Measurements from ENCODE around the gene XK.

Gene XK

DNA sequence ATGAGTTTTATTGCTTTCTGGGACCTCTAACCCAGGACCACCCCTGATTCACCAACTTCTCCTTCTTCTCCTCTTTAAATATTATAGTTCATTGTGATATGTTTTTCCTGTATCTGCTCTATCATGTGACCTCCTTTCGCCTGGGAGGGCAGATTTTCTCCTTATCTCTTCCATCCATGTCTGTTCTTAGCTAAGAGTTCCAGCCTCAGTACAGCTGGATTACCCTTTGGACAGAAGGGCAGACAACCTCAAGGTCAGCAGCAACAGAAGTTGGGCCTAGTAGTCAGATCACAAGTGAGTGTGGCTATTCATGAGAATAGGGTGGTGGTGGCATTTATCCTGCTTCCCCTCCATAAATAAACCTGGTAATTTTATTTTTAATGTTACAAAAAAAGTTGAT, 5.7 kb upstream of the XK start:
- no peak for DNase-seq

DNA sequence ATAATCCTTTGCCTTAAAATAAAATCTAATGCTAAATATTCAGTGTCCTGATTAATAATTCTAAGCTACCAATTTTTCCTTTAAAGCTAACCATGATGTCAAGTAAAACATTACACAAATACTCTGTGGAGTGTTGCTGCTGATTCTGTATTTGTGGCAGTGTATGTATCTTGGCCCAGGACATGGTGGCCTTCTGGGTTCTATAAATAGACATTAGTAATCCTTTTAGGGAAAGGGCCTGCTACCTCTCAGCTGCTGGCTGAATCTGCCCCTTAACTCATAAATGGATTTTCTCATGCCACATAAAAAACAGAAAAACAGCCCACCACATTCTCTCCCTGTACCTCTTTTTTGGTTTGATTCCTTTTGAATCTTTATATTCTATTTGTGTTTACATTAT, 1.2 kb upstream of the XK start:
- no peak for DNase-seq

DNA sequence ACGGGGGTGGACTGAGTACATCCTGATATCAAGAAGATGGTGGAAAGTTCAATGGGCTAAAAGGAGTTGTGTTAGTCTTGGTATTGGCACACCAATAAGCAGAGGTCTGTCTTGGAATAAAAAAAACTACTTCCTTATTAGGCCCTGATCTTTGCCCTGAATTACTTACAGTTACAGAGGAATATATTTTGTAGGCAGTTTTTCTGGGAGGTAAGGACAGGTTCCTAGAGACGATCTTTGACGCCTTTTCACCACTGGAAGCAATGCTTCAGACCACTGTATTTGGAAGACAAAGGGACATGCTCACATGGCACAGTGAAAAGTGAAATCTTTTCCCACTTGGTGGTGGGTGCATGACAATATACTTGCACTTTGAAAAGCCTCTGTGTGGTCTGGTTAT, 618 bp upstream of the XK start:
- no peak for DNase-seq

DNA sequence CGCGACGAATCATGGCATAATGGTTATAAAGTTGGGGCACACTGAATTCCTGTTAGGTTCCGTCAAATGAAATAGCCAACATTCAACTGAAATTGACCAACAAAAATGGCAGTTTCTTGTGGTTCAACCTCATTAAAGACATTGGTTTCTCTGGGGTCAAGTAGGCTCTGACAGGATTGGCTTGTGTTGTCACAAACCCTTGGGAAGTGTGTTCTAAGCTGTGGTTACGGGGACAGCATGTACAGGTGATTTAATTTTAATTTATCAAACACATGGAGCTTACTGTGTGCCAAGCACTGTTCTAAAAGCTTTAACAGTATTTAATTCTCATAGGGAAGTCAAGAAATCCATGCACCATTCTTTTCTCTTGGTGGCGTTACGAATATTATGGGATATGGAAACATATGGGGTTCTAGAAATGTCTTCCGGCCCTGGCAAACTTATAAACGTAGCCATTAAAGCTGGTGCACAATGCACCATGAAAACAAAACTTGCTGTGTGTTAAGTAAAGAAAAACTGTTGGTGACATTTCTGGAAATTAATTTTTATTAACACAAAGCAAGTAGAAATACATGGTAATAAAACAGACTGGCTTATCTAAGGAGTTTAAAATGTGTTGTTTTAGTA, 891 bp downstream of the XK start:
- DNase-seq = no peak

DNA sequence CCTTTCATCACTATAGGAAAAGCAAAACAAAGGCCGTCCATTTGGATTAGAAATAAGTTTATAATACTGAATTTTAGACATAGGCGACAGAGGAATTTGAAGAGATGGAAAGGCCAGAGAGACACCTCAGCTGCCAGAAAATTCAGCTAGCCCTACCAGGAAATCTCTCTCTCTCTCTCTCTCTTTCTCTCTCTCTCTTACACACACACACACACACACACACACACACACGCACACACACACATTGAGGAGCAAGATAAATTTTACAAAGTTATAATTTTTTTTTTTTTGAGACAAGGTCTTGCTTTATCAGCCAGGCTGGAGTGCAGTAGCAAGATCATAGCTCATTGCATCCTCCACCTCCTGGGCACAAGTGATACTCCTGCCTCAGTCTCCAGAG, 1.4 kb downstream of the XK start:
- DNase-seq = no peak

DNA sequence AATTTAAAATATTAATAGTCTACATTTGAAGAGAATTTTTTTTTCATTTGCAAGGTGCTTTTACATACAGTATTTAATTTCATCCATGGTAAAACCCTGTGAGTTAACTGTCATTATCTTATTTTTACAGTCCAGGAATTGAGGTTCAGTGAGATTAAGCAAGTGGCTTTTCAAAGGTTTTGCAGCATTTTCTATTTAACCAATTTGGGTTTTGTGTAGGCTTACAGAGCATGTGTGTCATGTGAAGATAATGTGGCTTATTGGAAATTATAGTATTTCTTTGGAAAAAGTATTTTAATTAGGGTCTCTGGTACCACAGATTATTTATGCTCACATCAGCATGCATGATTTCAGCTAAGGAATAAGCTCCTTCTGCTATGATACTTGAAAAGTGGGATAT, 4.5 kb downstream of the XK start:
- no peak for DNase-seq

DNA sequence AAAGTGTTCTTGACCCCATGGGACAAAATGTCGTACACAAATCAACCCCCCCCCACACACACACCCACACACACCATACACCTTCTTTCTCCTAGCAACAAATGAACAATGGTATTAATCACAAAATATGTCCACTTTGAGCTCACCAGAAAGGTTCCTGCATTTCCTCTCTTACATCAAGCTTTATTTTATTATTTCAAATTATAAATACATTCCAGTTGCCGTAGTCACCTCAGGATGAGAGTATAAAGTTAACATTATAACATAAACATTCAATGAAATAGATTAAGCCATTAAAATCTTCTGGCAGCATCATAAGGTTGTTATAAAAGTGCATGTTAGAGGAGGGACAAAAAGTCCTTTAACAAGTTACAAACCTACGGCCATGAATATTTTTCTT, 7.3 kb downstream of the XK start:
- no peak for DNase-seq

DNA sequence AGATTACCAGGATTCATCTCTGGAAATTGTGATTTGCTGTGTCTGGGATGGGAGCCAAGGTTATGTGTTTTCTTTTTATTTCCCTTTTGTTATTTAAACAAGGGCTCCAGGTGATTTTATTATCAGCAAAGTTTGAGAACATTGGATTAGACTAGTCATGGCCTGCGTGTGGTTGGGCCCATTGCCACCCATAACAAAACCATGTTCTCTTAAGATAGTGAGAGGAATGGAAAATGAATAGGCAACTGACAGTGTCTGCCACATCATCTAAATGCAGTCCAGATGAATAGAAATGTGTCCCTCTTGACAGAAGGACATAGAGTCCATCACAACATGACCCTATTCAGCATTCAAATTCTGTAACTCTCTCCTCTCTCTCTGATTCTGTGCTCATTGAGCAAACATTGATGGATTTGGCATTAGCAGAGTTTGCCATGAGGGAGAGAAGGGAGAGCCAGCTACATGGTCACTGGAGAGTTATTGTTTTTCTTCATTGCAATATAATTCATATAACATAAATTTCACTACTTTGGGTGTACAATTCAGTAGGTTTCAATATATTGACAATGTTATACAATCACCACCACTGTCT, 11.7 kb downstream of the XK start:
- no peak for DNase-seq

DNA sequence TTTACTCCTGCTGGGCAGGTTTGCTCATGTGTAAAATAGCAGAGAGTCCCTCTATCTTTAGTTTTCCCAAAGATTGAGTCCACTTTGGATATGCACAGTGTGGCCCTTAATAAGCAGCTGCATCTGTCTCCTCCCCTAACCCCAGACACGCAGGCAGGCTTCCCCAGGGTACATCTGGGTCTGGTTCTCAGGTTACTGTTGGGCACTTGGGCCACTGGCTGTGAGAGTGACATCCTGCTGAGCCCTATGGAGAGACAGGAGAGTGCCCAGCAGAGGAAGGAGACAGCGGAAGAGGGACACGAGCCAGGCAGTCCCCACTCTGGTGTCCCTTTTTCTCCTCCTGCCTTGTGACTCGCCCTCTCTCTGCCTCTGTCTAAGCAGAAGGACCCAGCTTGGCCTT, 16.0 kb downstream of the XK start:
- peak; percentile 45 for DNase-seq

DNA sequence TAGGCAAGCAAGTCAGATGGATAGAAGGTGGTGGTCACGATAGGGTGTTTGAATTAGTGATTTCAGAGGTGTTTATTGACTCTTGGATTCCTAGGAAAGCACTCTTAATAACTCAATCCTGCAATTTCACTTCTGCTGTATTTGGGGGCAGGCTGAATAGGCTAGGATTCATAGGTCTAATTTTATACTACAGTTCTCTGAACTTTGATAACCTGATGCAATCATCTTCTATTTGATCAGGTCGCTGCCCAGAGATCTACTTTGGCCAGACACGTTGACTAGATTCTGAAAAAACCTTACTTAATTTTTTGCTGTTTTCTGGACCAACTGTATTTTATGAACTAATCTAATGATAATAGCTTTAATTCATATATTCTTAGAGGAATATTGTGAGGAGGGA, 26.4 kb downstream of the XK start:
- DNase-seq = no peak

DNA sequence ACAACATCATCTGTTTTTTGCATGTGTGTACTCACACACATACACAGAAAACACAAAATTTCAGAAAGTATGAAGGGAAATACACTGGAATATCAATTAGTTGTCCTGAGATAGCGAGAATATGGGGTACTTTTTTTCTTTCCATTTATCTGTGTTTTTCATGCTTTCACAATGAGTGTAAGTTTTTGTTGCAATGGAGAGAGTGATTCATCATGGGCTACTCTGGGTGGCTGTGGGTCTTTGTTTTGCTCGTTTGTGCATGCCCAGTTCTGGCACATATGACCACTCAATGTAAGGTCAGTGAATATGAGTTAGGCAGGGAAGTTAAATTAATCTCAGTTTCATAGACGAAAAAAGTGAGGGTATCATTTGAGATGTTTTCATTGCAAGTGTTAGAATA, 26.9 kb downstream of the XK start:
- no peak for DNase-seq

DNA sequence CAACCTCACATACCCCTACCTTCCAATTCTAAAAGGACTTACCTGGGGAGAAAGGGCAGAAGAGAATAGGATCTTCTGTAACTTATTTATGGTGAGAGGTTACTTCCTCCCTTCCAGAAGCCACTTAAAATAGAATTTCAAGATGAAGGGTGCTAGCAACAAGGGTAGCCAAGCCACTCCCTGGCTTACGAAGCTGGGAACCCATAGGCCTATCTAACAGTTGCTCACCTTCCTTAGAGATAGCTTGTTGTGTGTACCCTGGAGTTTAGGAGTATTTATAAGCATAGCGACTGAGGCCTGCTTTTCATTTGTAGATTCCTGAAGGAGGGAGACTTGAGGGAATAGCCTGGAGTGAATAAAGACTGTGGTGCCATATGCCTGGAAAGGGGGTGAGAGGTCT, 28.9 kb downstream of the XK start:
- no peak for DNase-seq

DNA sequence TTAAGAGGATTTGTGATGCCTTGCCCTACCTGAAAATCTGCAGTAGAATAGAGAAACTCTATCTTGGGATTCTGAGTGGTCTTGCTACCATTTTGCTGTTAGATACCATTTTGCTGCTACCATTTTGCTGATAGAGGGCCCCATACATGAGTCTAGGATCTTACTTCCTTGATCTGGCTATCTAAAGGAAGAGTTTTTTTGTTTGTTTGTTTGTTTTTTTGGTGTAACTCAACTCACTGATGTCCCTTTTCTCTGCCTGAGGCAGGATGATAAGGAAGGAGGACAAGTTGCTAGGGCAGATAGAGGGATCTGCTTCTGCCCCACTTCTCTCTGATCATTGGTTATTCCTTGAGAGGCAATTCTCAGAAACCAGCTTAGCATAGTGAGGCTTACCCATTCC, 31.0 kb downstream of the XK start:
- no peak for DNase-seq

DNA sequence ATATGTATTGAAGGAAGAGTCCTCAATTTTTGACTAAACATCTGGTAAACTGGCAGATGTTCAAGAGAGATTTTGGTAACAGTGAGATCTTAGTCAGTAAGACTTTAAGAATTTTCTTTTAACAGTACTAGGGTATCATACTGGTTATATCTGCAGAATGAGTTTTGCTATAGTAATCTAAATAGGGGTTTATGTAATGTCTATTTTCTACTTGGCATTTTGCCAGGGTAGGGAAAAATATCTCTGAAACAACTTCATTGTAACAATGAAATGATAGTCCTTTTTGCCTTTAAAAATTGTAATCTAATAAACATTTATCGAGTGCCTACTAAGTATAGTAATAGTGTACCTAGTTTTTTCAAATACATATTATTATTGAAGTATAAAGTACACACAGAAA, 32.1 kb downstream of the XK start:
- DNase-seq = no peak

DNA sequence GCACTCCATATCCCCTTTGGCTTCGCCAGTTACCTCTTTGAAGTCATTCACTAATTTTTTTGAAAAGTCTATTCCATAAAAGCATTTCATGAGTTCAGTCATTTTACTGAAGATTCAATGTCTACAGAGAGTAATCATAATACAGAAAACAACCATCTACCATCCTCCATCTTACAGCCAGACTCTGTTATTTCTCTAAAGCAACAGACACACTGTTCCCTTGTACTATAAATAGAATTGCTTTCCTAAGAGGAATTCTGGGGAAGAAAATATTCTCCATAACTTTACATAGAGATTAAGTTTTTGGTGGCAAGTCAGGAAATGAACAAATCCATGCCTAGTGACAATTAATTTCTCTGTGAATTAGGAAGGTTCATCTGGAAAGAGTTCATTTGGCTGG, 37.0 kb downstream of the XK start:
- DNase-seq = no peak

DNA sequence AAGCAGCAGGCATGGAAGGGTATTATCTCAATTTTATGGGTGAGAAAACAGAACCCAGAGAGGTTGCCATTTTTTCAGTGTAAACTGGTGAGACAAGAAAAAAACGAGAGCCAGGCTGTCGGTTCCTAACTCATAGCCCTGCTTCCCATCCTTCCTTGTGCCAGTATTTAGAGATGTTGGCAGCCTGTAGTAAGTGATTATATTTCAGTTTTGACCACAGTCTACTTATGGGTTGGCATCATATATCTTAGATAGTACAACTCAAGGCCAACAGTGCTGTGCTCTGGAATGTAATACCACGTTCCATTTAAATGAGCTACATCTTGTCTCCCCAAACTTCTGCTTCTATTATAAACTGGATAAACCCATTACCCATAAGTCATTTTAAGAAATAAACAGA, 40.8 kb downstream of the XK start:
- DNase-seq = no peak

DNA sequence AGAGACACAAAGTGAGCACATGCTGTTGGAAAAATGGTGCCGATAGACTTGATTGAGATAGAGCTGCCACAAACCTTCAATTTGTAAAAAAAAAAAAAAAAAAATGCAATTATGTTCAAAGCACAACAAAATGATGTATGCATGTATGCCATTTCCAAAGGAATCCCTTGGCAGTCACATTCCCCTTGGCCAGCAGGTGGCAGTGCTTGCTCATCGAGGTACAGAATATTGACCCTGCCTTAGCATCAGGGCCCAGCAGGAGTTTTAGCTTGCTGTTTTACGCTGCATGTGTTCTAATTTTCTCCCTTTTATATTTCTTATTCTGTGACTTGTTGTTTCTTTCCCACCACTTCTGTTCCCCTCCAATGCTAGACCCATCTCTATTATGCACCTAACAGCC, 59.8 kb downstream of the XK start:
- peak; percentile 53 for DNase-seq

DNA sequence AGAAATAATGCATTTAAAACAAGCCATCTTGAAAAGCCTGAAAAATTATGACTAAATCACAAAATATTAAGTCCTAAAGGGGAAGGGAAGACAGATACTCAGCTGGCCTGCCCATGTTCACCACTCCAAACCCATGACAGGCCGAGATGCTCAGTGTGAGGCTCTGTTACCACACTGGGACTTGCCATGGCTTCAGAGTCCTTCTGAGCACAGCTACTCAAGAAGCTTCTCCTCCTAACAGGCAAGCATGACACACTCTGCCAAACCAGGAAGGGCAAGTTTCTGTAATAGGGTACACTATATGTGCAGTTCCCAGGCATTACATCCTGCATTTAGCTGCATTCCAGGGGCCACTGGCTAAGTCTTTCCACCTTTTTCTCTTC, 60.2 kb downstream of the XK start:
- no peak for DNase-seq

DNA sequence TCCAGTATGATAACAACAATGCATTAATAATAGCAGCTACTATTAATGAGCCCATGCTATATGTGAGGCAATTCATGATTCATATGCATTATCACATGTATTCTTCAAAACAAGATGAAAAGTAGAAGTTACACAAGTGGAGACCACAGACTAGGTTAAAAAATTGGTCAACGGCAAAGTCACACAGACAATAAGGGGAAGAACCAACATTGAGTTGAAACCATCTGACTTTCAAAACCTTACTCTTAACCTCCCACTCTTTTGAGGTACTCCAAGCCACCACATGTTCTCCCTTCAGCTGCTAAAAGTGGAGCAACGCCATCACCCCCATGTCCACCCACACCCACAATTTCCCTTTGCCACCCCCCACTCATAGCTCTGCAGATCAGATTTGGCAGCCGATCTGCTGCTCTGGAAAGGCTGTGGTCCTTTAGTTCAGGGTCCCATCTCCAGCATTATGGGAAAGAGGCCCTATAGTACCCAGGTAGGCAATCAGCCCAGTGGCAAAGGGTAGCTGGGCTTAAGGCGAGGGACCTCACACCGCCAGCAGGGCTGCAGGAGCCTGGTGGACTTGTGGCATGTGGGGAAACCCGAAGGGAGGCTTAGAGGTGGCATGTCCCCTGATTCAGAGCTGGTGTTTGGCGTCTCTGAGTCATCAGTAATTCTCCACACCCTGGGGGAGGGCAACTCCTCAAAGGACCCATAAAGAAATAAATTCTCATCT, 60.8 kb downstream of the XK start:
- no peak for DNase-seq

DNA sequence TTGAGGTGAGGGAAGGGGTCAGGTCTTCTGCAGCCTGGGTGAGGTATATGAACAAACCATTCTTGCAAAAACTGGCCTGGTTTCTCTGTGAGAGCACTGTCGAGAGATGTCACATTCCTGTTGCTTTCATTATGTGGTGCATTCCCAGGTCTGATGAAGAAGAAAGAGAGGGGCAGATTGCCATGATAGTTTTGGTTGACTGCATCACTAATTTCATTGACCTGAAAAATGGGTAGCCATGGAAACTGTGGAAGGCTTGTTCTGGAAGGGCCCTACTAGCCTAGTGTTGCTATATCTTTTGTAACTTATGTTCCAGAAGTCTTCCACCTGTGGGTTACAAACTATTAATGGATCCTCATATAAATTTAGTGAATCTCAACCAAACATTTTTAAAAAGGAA, 61.4 kb downstream of the XK start:
- no peak for DNase-seq

DNA sequence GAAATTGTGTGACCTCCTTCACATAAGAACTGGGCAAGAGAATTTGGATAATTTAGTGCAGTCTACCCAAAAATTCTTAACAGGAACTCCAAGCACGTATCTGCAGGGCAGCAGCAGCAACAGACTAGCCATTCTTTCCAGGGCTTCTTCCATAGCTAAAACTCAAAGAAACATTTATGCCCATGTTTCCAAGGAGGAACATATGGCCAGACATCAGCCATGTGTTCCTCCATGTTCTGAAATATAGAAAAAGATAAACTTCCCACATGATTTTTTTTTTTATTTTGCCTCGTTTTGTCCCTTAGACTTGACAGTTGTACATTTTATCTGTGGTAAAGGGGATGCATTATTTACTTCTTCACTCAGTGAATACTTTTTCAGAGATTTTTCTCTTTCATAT, 66.7 kb downstream of the XK start:
- DNase-seq = no peak

DNA sequence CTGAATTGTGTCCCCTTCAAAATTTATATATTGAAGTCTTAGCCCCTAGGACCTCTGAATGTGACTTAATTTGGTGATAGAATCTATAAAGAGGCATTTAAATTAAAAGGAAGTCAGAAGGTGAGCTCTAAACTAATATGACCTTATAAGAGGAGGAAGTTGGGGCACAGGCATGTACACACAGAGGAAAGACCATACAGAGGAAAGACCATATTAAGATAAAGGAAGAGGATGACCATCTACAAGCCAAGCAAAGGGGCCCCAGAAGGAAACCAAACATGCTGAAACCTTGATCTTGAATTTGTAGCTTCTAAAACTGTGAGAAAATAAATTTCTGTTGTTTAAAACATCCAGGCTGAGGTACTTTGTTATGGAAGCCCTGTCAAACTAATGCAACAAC, 67.3 kb downstream of the XK start:
- no peak for DNase-seq

DNA sequence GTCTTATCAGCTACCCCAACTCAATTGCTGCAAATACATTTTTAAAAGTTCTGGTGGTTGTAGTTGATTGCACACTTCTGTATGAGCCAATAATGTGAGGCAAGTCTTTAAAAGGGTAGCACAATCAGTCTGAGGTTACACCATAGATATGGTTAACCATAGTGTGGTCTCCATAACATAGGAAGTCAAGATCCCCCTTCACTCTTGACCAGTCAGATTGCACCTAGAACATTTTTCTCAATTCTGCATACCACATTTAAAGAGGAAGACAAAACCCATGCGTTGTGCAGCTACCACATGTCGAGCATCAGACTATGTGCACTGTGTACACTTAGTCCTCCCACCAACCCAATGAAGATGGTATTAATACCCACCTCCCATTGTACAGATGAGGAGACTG, 67.8 kb downstream of the XK start:
- DNase-seq = no peak

DNA sequence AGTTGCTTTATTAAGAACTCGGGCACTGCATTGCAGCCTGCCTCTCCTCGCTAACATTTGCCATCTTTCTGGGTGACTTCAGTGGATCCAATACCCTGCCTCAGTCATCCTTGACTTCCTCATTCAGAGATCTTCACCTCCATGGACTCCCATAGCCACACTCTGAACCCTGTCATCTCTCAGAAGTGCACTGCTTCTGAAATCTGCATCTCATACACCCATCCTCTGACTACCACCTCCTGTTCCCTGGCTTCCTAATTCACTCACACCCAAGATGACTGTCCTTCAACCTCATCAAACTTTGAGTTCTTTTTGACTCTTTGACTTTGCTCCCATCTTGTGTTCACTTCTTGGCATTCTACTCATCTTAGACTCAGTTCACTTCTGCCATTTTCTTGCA, 68.9 kb downstream of the XK start:
- DNase-seq = no peak

DNA sequence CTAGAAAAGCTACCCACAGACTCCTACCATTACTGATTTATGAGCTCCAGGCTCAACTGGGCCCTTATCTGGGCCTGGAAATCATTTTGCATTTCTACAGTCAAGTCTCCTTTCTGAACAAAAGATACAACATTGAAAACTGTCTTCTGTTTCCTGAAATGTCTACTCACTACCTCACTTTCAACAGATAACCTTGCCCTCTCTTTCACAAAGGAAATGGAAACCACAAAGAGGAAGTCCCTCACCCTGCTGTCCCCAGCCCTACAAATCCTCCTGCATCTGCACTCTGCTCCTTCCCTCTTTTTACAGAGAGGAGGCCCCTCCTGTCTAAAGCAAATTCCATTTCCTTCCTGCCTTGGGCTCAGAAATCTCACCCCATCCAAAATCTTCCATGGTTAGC, 69.4 kb downstream of the XK start:
- DNase-seq = no peak

All from NCI-H2171 treated with DMSO at 0.1 percent for 48 hours (cell line).